Measurements from ENCODE around the gene ST3GAL5.

The ST3GAL5 gene

GRCh38 chr2:85811180-85812093 is 77.4 kb downstream of the ST3GAL5 start:
- DNase-seq (ENCODE audit: insufficient read length, low spot score), result no peak
- FAIRE-seq, result no peak

GRCh38 chr2:85810371-85811179 is 78.2 kb downstream of the ST3GAL5 start:
- FAIRE-seq (no peak), DNase-seq (ENCODE audit: insufficient read length, low spot score) (no peak)

- FAIRE-seq, result no peak
- DNase-seq (ENCODE audit: insufficient read length, low spot score), result no peak
Measured at GRCh38 chr2:85807756-85808155, 81.0 kb downstream of the ST3GAL5 start.

- DNase-seq (ENCODE audit: insufficient read length, low spot score), result no peak
- no peak for FAIRE-seq
Measured at GRCh38 chr2:85806358-85807118, 82.3 kb downstream of the ST3GAL5 start.

GRCh38 chr2:85804583-85804982 is 84.2 kb downstream of the ST3GAL5 start:
- DNase-seq (ENCODE audit: insufficient read length, low spot score) (peak; percentile 56), FAIRE-seq (no peak)

GRCh38 chr2:85803704-85804425 is 84.9 kb downstream of the ST3GAL5 start:
- DNase-seq (ENCODE audit: insufficient read length, low spot score) (no peak), FAIRE-seq (no peak)

- no peak for DNase-seq (ENCODE audit: insufficient read length, low spot score)
Measured at GRCh38 chr2:85802354-85803103, 86.3 kb downstream of the ST3GAL5 start.

GRCh38 chr2:85801871-85802270 is 86.9 kb downstream of the ST3GAL5 start:
- no peak for FAIRE-seq
- DNase-seq (ENCODE audit: insufficient read length, low spot score), result no peak

More at GRCh38 chr2:85802354-85803103, 86.3 kb downstream of the ST3GAL5 start:
- FAIRE-seq, result no peak

GRCh38 chr2:85800586-85800985 is 88.2 kb downstream of the ST3GAL5 start:
- DNase-seq (ENCODE audit: insufficient read length, low spot score), result no peak
- FAIRE-seq, result no peak

GRCh38 chr2:85799215-85799956 is 89.4 kb downstream of the ST3GAL5 start:
- DNase-seq (ENCODE audit: insufficient read length, low spot score), result peak; percentile 74

GRCh38 chr2:85797921-85798320 is 90.9 kb downstream of the ST3GAL5 start:
- FAIRE-seq, result no peak
- DNase-seq (ENCODE audit: insufficient read length, low spot score), result peak; percentile 65

More at GRCh38 chr2:85799215-85799956, 89.4 kb downstream of the ST3GAL5 start:
- peak; percentile 20 for FAIRE-seq

- FAIRE-seq, result peak; percentile 20
- no peak for DNase-seq (ENCODE audit: insufficient read length, low spot score)
Measured at GRCh38 chr2:85797263-85797660, 91.5 kb downstream of the ST3GAL5 start.

GRCh38 chr2:85796341-85797262 is 92.2 kb downstream of the ST3GAL5 start:
- peak; percentile 16 for FAIRE-seq

GRCh38 chr2:85796046-85796340 is 92.8 kb downstream of the ST3GAL5 start:
- DNase-seq (ENCODE audit: insufficient read length, low spot score) (no peak), FAIRE-seq (no peak)

More at GRCh38 chr2:85796341-85797262, 92.2 kb downstream of the ST3GAL5 start:
- DNase-seq (ENCODE audit: insufficient read length, low spot score), result no peak

- DNase-seq (ENCODE audit: insufficient read length, low spot score), result no peak
- FAIRE-seq, result no peak
Measured at GRCh38 chr2:85795331-85796045, 93.3 kb downstream of the ST3GAL5 start.

- DNase-seq (ENCODE audit: insufficient read length, low spot score) (no peak), FAIRE-seq (no peak)
Measured at GRCh38 chr2:85794491-85795121, 94.2 kb downstream of the ST3GAL5 start.

- DNase-seq (ENCODE audit: insufficient read length, low spot score) (no peak), FAIRE-seq (peak; percentile 55)
Measured at GRCh38 chr2:85794038-85794441, 94.8 kb downstream of the ST3GAL5 start.
